NCI-H1048 (cell line): ENCODE data around the gene DXO.

ENCODE experiments used
- DNase-seq: peaks from one replicate; lab custom pipeline; 2025; lab: John Stamatoyannopoulos, UW

Gene DXO

DNA sequence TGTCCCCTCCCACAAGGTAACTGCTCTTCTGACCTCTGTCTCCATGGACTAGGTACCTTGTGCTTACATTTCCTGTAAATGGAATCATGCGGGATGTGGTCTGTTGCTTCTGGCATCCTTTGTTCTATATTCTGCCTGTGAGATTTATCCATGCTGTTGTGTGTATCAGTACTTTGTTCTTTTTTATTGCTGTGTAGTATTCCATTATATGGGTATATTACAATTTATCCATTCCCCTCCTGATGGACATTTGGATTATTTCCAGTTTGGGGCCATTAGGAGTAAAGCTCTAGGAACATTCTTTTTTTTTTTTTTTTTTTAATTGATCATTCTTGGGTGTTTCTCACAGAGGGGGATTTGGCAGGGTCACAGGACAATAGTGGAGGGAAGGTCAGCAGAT is 41.0 kb downstream of the DXO start:
- DNase-seq: no peak

- no peak for DNase-seq
These were observed 43.3 kb downstream of the DXO start for GRCh38 chr6:31928672-31928939.

DNA sequence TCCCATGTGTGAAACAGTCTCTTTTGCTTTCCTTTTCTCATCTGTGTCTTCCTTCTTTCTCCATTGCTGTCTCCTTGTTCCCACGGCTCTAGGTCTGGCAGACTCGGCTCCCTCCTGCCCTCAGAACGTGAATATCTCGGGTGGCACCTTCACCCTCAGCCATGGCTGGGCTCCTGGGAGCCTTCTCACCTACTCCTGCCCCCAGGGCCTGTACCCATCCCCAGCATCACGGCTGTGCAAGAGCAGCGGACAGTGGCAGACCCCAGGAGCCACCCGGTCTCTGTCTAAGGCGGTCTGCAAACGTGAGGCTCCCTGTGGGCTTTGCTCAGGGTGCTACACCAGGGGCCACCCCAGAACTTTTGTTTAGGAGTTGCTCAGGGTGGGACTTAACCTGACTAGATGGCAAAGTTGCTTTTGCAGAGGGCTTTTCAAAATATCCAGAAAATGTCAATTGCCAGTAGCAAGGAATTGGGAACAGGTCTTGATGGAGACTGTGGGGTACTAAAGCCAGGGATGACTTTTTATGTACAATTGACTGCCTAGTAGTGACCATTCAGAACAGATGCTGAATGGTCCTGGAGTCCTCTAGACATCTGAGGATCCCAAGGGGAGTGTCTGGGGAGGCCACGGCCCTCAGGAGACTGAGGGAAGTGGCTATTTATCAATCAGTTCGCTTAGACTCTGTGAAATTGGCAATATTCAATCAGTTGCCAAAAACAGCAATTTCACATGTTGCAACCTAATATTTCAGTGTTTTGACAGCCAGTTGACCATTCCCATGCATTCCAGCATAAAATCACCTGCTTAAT is 43.9 kb downstream of the DXO start:
- no peak for DNase-seq

- no peak for DNase-seq
These were observed 44.6 kb downstream of the DXO start, which contains the start of gene C2 for GRCh38 chr6:31927242-31927862. Gene C2, plus strand, starts transcription at chr6:31927717. Its CDS starts 36 bp downstream, at chr6:31927753.

DNA sequence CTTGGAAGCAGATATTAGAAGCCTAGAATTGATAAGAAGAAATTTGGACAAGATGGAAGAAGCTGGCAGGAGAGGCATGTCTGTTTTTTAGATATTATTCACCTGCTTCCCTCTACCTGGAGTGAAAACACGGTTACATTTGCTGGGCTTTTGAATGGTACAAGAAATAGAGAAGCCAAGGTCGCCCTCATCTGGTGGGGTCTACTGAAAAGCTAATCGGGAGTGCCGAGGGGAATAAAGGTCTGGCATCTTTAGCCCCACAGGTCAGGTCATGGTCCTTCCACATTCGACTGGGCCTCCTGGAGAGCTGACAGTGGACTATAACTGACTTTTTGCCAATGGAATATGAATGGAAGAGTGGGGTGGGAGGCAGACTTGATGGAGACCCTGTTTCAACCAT is 49.0 kb downstream of the DXO start:
- no peak for DNase-seq

GRCh38 chr6:31920811-31921210 is 51.1 kb downstream of the DXO start:
- DNase-seq: no peak
